ENCODE results near the gene CA5A. TPM values are rescaled to one million over a fixed set of nuclear protein-coding genes. Genes with fewer than 3 reads are reported as not detected.

The CA5A gene
- total and polyA plus RNA-seq, 2 of the 13 experiments (the other 11 are each of a cell fraction or from before 2014, with no cell fraction given), result 66.8 to 106 TPM

GRCh38 chr16:87878704-87879103 lies 57.6 kb downstream of the CA5A start:
- 31% methylated on average over 5 of the region's 5 CpGs for WGBS (ENCODE audit: low lambda C conversion rate)
- in situ Hi-C loops (cut with HindIII; ENCODE audit: extremely low pct_ligation_motif_present, low pct_unique_long_range_greater_than_20kb), result no loop called here
- CTCF ChIA-PET (ENCODE audit: low intra/inter-chr PET ratio, low total read pairs), result interaction anchor here (1.2 to 1.8 kb wide), 2 partner anchors 31 to 100 kb away, joined by 4 to 6 read pairs; no protein-coding TSS in a partner anchor
- TF ChIP-seq SOX6 (IDR thresholded peaks at IDR 0.05), result no peak
- TF ChIP-seq SOX6 (CRISPR knock-in tag; IDR thresholded peaks at IDR 0.05), result peak; percentile 85
- TF ChIP-seq, protein P1, sequence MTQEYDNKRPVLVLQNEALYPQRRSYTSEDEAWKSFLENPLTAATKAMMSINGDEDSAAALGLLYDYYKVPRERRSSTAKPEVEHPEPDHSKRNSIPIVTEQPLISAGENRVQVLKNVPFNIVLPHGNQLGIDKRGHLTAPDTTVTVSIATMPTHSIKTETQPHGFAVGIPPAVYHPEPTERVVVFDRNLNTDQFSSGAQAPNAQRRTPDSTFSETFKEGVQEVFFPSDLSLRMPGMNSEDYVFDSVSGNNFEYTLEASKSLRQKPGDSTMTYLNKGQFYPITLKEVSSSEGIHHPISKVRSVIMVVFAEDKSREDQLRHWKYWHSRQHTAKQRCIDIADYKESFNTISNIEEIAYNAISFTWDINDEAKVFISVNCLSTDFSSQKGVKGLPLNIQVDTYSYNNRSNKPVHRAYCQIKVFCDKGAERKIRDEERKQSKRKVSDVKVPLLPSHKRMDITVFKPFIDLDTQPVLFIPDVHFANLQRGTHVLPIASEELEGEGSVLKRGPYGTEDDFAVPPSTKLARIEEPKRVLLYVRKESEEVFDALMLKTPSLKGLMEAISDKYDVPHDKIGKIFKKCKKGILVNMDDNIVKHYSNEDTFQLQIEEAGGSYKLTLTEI (CRISPR knock-in tag; conservative IDR thresholded peaks at IDR 0.05), result no peak
- TF ChIP-seq, protein P2, sequence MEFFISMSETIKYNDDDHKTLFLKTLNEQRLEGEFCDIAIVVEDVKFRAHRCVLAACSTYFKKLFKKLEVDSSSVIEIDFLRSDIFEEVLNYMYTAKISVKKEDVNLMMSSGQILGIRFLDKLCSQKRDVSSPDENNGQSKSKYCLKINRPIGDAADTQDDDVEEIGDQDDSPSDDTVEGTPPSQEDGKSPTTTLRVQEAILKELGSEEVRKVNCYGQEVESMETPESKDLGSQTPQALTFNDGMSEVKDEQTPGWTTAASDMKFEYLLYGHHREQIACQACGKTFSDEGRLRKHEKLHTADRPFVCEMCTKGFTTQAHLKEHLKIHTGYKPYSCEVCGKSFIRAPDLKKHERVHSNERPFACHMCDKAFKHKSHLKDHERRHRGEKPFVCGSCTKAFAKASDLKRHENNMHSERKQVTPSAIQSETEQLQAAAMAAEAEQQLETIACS (CRISPR knock-in tag; IDR thresholded peaks at IDR 0.05), result no peak
- no peak for TF ChIP-seq ZNF841 (CRISPR knock-in tag; IDR thresholded peaks at IDR 0.05; ENCODE audit: borderline replicate concordance)
- TF ChIP-seq ZNF547 (CRISPR knock-in tag; IDR thresholded peaks at IDR 0.05), result peak; percentile 30; the same call in 1 of the 2 replicates
- TF ChIP-seq ZFY (CRISPR knock-in tag; IDR thresholded peaks at IDR 0.05), result 0 out of 2 replicates have a peak, but pooled peaks have one; percentile 20
- no peak for TF ChIP-seq AGO1 (IDR thresholded peaks at IDR 0.05; ENCODE audit: low read depth, low read length, poor library complexity, severe bottlenecking)
- TF ChIP-seq SNAPC2 (CRISPR knock-in tag; IDR thresholded peaks at IDR 0.05), result no peak
- TF ChIP-seq ZNF720 (CRISPR knock-in tag; IDR thresholded peaks at IDR 0.05), result no peak
- no peak for TF ChIP-seq ZNF513 (CRISPR knock-in tag; conservative IDR thresholded peaks at IDR 0.05)
- TF ChIP-seq ZNF235 (CRISPR knock-in tag; IDR thresholded peaks at IDR 0.05; ENCODE audit: borderline replicate concordance), result no peak
- no peak for TF ChIP-seq SP5 (CRISPR knock-in tag; IDR thresholded peaks at IDR 0.05; ENCODE audit: borderline replicate concordance, low read depth)
- TF ChIP-seq HDAC1 (CRISPR knock-in tag; IDR thresholded peaks at IDR 0.05), result peak; percentile 47; the same call in 1 of the 2 replicates
- no peak for TF ChIP-seq KDM5A (IDR thresholded peaks at IDR 0.05; ENCODE audit: borderline replicate concordance, low read length)
- TF ChIP-seq KDM4B (CRISPR knock-in tag; IDR thresholded peaks at IDR 0.05), result no peak
- TF ChIP-seq, protein P3, sequence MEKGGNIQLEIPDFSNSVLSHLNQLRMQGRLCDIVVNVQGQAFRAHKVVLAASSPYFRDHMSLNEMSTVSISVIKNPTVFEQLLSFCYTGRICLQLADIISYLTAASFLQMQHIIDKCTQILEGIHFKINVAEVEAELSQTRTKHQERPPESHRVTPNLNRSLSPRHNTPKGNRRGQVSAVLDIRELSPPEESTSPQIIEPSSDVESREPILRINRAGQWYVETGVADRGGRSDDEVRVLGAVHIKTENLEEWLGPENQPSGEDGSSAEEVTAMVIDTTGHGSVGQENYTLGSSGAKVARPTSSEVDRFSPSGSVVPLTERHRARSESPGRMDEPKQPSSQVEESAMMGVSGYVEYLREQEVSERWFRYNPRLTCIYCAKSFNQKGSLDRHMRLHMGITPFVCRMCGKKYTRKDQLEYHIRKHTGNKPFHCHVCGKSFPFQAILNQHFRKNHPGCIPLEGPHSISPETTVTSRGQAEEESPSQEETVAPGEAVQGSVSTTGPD (CRISPR knock-in tag; IDR thresholded peaks at IDR 0.05), result no peak
- TF ChIP-seq SOX13 (IDR thresholded peaks at IDR 0.05), result peak; percentile 50; the same call in 1 of the 2 replicates
- peak in 1 of 2 experiments; percentile 86; a peak in 2 of 4 replicates for TF ChIP-seq SOX13 (CRISPR knock-in tag; conservative IDR thresholded peaks at IDR 0.05 in 1 of 2, IDR thresholded peaks at IDR 0.05 in 1 of 2)
- TF ChIP-seq SMAD9 (CRISPR knock-in tag; IDR thresholded peaks at IDR 0.05), result peak; percentile 64; the same call in 1 of the 2 replicates
- no peak for TF ChIP-seq HES4 (CRISPR knock-in tag; IDR thresholded peaks at IDR 0.05; ENCODE audit: borderline replicate concordance)

More at GRCh38 chr16:87878704-87879103, 57.6 kb downstream of the CA5A start:
- Histone ChIP-seq H3K36me3 (replicated peaks in 1 of 2; ENCODE audit: control insufficient read depth in 1 of 2, insufficient read depth in 2 of 2, low read length in 2 of 2) (no peaks in the 10 kb centered on the region), H4K20me1 (ENCODE audit: insufficient read depth, low read length) (no peaks in the 10 kb centered on the region), H2AFZ (ENCODE audit: low read length) (no peak overlapping the region), H3K27me3 (ENCODE audit: control insufficient read depth in 1 of 2, insufficient read depth in 2 of 2, low read length in 2 of 2) (no peaks in the 10 kb centered on the region), H3K9me3 (ENCODE audit: low read length) (no peaks in the 10 kb centered on the region), H3K9ac (ENCODE audit: insufficient read depth, low read depth, low read length) (no peak overlapping the region), H3K27ac (ENCODE audit: extremely low read length, insufficient read depth, low read length) (no peak overlapping the region), H3K79me2 (ENCODE audit: insufficient read depth, low read length) (no peaks in the 10 kb centered on the region), H3K4me1 (ENCODE audit: insufficient read depth, low read length) (peaks cover 80% of the 10 kb centered on the region), H3K4me2 (ENCODE audit: low read depth, low read length) (peak overlapping the region; percentile 54), H3K4me3 (replicated peaks in 1 of 3; ENCODE audit: insufficient read depth in 1 of 3, low read depth in 2 of 3, low read length in 3 of 3) (no peak overlapping the region)
- intact Hi-C loops (cut with micrococcal nuclease; ENCODE audit: unreplicated experiment), result no loop called here
- BruUV-seq (replicated peaks), result no TSS peak
- ATAC-seq (peak; percentile 12), FAIRE-seq (no peak), DNase-seq (ENCODE audit: low spot score) (peak; percentile 66)
- POLR2A ChIA-PET, result interaction anchor here (1.2 to 1.3 kb wide), 2 partner anchors 9 to 71 kb away, joined by 3 to 4 read pairs; partner anchors contain the start of gene SLC7A5
